GM18498 (cell line): ENCODE data around the gene ADGRL2.
"Not testable (repeated sequence)": the region's sequence is repeated elsewhere in the genome, so short reads cannot be mapped to it uniquely, and the experiment has no call there.

ENCODE experiments used
- ATAC-seq: cut with Tn5 transposase; IDR thresholded peaks from one replicate; pipeline ENCODE4 v1.9.1; 2021; ENCODE audit warnings: mild to moderate bottlenecking, moderate library complexity; ENCODE audit not compliant: unreplicated experiment

Gene ADGRL2

DNA sequence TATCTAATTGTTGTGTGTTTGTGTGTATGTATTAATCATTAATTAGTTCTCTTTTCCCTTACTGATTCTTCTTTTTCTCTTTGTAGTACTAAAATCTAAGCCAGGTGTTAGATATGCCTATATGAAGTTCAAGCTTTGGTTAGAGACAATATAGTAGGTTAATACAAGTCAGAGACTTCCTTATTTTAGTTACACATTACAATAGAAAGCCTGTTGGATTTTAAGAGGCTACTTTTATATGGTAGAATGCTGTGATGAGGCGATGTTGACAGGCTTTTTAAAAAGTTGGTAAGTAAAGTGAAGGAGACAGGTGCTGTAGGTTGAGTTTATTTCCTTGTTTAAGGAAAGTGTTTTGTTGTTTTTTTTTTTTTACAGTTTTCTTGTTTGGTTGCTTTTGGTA lies 45.9 kb downstream of the ADGRL2 start:
- ATAC-seq: no peak

- ATAC-seq: no peak
These were observed 46.3 kb downstream of the ADGRL2 start for GRCh38 chr1:81847063-81847462.

DNA sequence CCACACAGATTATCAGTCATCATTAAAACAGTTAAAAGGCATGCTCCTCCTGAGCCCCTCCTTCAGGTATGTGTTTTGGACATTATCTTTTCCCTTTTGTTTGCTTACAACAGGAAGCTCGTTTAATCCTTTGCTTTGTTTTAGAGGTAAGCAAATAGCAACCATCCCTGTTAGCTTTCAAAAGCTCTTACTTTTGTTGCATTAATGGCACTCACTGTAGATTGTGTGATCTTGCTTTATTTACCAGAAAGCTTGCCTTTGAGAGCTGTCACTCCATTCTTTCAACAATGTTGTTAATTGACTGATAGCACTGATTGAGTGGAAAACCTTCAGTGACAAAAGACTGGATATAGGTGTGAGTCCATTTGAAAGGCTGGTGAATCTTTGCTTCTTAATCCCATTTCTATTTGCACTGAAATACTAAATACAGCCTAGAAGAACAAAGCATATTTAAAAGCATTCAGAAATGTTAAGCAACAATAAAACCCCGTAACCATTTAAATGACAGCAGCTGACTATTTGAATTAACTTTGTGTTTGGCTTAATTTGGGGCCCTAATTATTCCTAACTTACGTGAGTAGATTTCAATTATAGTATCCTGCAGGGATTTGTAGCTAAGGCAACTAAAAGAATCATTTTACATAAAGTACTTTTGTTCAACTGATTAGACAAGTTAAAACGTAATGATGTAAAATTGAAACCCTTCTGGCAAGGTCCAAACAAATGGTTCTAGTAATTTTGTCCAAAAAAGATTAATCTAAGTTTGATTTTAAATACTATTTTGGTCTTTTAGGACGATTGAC lies 48.3 kb downstream of the ADGRL2 start:
- no peak for ATAC-seq

GRCh38 chr1:81850031-81850430 lies 49.3 kb downstream of the ADGRL2 start:
- no peak for ATAC-seq

DNA sequence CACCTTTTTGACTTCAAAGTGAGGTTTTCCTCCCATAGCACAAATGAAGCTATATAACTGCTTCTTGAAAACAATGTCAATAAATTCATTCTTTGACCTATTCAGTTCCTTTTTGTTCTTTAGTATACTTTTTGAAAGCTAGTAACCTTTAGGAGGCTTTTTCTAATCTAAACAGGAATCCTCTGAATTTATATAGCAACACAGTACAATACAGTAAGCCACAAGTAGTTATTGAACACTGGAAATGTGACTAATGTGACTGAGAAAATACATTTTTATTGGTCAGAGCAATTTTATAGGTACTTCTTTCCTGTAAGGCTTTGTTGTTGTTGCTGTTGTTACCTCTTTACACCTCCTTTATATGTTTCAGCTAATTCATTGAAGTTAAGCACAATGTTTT lies 49.8 kb downstream of the ADGRL2 start:
- ATAC-seq: no peak

DNA sequence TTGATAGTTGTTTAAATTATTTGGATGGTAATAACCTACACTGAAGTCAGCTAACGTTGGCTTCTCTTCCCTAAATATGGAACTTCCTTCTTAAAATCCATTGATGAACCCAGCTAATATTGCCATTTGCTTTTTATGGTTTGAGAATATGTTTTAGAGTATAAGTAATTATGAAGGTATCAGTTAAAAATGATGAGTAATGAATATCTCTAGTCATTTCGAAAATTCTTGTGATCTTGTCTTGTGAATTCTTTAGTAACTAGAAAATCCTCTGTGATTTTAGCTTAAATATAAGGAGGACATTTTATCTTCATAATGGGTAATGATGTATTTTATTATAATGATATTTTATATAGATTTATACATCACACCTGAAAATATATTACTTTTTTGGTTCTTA lies 50.5 kb downstream of the ADGRL2 start:
- no peak for ATAC-seq

DNA sequence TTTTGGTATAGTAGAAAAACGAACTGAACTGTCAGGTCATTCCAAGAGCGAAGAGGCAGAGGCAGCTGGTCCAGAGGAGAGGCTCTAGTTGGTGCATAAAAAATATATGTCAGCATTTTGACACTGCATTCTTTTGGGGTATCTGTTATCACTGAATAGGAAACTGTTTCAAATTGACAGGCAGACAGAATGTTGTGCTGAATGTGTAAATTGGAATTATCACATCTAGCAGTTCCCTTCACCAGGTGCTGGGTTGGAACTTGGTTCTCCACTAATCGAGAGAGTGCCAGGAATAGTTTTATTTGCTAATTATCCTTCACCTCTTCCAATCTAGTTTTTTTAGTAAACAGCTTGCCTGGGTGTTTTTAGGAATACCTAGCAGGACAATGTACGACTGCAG lies 52.2 kb downstream of the ADGRL2 start:
- no peak for ATAC-seq

DNA sequence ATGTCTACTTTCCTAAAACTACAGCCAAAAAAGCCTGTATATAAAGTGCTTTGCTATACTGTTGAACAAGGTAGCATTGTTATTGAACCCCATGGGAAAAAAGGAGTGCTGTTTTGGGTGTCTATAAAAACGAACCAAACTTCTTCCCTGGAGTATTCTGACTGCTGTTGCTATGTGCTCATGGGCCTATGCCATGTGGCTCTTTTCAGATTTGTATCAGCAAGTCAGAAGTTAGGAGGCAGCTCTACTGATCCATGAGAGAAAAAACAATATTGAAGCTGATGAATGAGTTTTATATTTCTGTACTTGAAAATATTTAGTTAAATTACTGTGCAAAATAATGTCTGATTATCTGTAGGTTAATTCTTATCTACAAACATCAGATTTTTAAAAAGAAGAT lies 66.5 kb downstream of the ADGRL2 start:
- ATAC-seq: no peak

DNA sequence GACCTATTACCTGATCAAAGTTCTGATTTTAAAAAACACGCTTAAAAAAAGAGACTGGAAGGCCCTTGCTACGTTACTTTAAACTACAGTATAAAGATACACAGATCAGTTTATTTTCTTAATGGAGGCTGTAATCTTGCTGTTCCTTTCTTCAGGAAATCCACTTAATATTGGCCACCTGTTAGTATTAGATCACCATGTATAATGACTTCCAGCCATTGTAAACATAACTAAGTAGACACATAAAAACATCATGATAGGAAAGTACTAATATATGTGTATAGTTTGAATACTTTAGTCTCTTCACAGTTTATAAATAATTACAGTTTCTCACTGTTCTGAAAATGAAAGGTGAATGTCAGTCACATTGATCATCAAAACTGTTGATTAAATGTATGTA lies 68.6 kb downstream of the ADGRL2 start:
- ATAC-seq: no peak

- ATAC-seq: not testable (repeated sequence)
These were observed 70.4 kb downstream of the ADGRL2 start for GRCh38 chr1:81871091-81871490.

DNA sequence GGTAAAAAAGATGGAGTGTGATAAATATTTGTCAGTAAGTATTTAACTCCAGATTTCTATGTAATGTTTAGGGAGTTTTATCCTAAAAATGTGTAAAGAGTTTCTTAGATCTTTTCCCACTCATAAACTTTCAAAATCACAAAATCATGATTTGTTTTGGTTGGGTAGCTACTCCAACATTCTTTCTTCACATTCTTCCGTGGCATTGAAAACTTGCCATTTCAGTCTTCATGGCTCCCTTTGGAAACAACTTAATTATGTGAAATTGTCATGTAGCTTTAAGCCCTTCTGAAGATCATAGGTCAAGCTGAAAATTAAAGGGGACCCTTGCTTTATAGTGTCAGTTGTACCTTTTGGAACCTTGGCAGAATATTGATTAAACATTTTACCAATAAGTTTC lies 73.2 kb downstream of the ADGRL2 start:
- ATAC-seq: no peak

DNA sequence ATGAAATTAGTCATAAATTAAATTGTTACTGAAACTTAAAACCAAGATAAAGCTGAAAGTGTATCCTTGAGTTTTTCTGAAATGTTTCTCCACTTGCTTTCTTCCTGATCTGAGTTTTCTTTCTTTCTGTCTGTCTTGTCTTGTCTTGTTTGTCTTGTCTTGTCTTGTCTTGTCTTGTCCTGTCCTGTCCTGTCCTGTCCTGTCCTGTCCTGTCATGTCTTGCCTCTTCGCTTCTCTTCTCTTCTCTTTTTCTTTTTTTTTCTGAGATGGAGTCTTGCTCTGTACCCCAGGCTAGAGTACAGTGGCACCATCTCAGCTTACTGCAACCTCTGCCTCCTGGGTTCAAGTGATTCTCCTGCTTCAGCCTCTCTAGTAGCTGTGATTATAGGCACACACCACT lies 73.7 kb downstream of the ADGRL2 start:
- ATAC-seq: no peak

GRCh38 chr1:81874940-81875339 lies 74.2 kb downstream of the ADGRL2 start:
- no peak for ATAC-seq

DNA sequence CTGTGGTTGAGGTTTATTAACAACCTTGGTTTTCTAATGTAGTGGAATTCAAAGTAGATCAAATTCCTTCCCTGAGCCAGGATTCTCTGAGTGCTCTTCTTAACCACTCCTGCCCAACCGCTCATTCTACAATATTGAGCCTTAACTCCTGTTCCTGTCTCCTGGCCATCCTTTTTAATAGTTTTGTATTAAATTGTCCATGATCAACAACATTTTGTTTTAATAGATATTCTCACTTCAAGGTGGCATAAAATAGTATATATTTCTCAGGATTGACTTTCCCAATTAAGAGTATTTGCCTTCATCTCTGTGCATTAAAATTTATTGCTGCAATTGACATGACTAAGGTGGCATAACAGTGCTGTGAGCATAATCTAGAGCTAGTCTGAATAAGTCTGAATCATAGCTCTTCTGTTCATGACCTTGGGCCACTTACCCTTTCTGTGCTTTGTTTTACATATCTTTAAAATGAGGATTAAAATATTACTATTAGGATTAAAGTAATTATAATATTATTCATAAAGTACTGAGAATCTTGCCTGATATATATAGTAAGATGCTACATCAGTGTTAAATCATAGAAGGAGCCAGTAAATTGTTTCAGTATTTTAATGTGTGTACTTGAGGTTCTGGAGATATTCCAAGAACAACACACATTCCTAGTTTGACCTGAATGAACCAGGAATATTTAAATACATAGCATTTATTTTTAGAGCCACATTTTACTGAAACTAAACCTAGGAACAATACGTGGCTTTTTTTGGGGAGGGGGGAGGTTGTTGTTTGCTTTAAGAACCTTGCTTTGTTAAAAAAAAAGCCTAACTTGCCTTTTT lies 76.4 kb downstream of the ADGRL2 start:
- no peak for ATAC-seq

DNA sequence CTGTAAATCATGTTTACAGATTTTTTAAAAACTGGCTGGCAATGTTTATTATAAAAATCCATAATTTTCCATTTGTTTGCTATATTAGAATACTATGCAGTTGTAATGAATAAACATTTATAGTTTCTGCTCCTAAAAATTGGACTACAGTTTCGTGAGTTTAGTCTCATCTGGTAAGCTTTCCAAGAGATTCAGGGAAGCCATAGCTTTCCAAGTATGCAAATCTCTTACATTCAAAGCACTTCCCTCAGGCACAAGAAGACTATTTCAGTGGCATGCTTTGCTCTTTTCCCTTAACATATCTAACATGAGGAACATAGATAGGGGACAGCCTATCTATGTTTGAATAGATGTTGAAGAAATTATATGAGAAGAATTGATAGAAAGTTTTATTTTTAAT lies 77.2 kb downstream of the ADGRL2 start:
- ATAC-seq: no peak

- ATAC-seq: no peak
These were observed 77.8 kb downstream of the ADGRL2 start for GRCh38 chr1:81878538-81878937.

DNA sequence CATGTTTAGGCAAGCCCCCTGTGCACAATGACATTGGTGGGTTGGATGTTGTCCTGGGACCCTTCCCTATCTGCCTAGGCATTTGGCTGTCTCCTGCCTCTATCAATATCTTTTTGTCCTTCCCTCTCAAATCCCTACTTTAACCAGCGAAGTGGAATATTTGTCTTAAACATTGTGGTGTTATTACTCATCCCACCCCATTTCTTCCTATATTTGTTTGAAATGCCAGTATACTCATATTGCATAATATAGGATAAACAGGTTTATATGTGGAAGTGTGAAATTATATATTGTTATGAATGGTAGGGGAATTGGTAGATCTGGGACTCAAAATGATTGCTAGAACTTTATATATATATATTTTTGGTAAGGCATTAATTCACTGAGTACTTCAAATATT lies 80.0 kb downstream of the ADGRL2 start:
- no peak for ATAC-seq

- ATAC-seq: no peak
These were observed 84.6 kb downstream of the ADGRL2 start for GRCh38 chr1:81885291-81885690.

GRCh38 chr1:81886292-81886691 lies 85.6 kb downstream of the ADGRL2 start:
- not testable (repeated sequence) for ATAC-seq

- no peak for ATAC-seq
These were observed 86.8 kb downstream of the ADGRL2 start for GRCh38 chr1:81887421-81888144.

GRCh38 chr1:81889166-81889565 lies 88.4 kb downstream of the ADGRL2 start:
- ATAC-seq: no peak

DNA sequence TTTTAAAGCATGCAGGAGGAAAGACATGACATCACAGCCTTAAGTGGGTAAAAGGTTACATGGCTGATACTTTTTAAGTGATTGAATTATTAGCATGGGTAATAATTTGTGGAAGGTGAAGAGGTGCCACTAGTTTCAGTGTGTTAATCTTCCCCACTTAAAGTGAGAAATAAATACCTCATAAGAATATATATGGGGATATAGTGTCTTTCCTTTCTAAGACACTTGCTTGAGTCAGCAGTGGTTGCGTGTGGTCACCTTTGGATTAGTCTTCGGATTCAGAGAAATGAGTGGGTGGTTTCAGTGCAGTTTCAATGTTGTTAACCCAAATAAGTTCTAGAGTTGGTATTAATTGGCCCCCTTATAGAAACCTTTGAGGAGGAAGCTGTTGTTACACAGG lies 94.1 kb downstream of the ADGRL2 start:
- ATAC-seq: no peak
